Urinary bladder (tissue), 4 donors: ENCODE data around the gene CD300H. TPM values are rescaled to one million over a fixed set of nuclear protein-coding genes. Genes with fewer than 3 reads are reported as not detected.

Source experiments
- DNase-seq: peaks from one replicate; pipeline ENCODE4 v3.0.0-alpha.2; 2015; ENCODE audit errors: extremely low spot score
- H3K27ac ChIP-seq: one replicate; pipeline ENCODE4 v1.5.1; 2013; ENCODE audit warnings: low read depth, mild to moderate bottlenecking, moderate library complexity
- H3K36me3 ChIP-seq: one replicate; pipeline ENCODE4 v1.6.1; 2013; ENCODE audit warnings: mild to moderate bottlenecking, moderate library complexity; ENCODE audit not compliant: insufficient read depth
- H3K4me1 ChIP-seq: one replicate; pipeline ENCODE4 v1.6.1; 2013; ENCODE audit warnings: mild to moderate bottlenecking, moderate library complexity; ENCODE audit not compliant: insufficient read depth
- H3K4me3 ChIP-seq: one replicate; pipeline ENCODE4 v1.5.1; 2013; ENCODE audit warnings: low read depth, low read length
- WGBS: extraction: QIAGEN DNeasy Blood & Tissue Kit; methylation state at CpG from one replicate; pipeline ENCODE4 v1.1.7; 2013; 5-methylcytosine and 5-hydroxymethylcytosine counted together
- polyA plus RNA-seq: library from polyadenylated mRNA; stranded (reverse); fragments of 200-250 nt; gene quantifications from one replicate; pipeline ENCODE4 v1.2.3, GENCODE V29; 2013
- total RNA-seq: library from RNA; depleted of rRNA; stranded (reverse); fragments of >200 nt; gene quantifications from one replicate; pipeline ENCODE4 v1.2.3, GENCODE V29; 2014
- donor health status: healthy with polysubstance abuse.
- donor health status: healthy.

The CD300H gene
- total RNA-seq, result not detected
- polyA plus RNA-seq, result 0.18 TPM

GRCh38 chr17:74567397-74567796 lies at the start of gene CD300H:
Gene CD300H (minus strand): TSS chr17:74567509.
- Histone ChIP-seq H3K4me3 (no peak within 1 kb of the TSS), H3K4me1 (no peaks in the 10 kb centered on the region), H3K36me3 (no peaks in the 10 kb centered on the region), H3K27ac (no peak within 1 kb of the TSS)
- no peak for DNase-seq
- WGBS, result 83% methylated on average over 2 of the region's 2 CpGs

- Histone ChIP-seq H3K4me1 (no peaks in the 10 kb centered on the region), H3K27ac (no peak overlapping the region), H3K36me3 (no peaks in the 10 kb centered on the region), H3K4me3 (no peak overlapping the region)
- 90% methylated on average over 7 of the region's 7 CpGs for WGBS
- DNase-seq, result no peak
These were observed 49.4 kb upstream of the CD300H start for GRCh38 chr17:74616696-74617095.

GRCh38 chr17:74612046-74612445 lies 44.7 kb upstream of the CD300H start:
- DNase-seq, result no peak
- WGBS, result 89% methylated on average over 6 of the region's 6 CpGs
- no peak overlapping the region for H3K27ac ChIP-seq

GRCh38 chr17:74610108-74610507 lies 42.8 kb upstream of the CD300H start:
- Histone ChIP-seq H3K36me3 (no peaks in the 10 kb centered on the region), H3K4me3 (no peak overlapping the region), H3K4me1 (no peaks in the 10 kb centered on the region), H3K27ac (no peak overlapping the region)
- DNase-seq, result no peak
- 37% methylated on average over 2 of the region's 2 CpGs for WGBS

More at GRCh38 chr17:74612046-74612445, 44.7 kb upstream of the CD300H start:
- H3K36me3 ChIP-seq, result no peaks in the 10 kb centered on the region
- H3K4me1 ChIP-seq, result no peaks in the 10 kb centered on the region
- no peak overlapping the region for H3K4me3 ChIP-seq

- WGBS, result 95% methylated on average over 3 of the region's 3 CpGs
These were observed 41.2 kb upstream of the CD300H start for GRCh38 chr17:74608511-74608910.

GRCh38 chr17:74607221-74607620 lies 39.9 kb upstream of the CD300H start:
- no peak for DNase-seq
- WGBS, result 78% methylated on average over 1 of the region's 1 CpG
- H3K27ac ChIP-seq, result no peak overlapping the region
- H3K36me3 ChIP-seq, result no peaks in the 10 kb centered on the region
- no peaks in the 10 kb centered on the region for H3K4me1 ChIP-seq
- no peak overlapping the region for H3K4me3 ChIP-seq

More at GRCh38 chr17:74608511-74608910, 41.2 kb upstream of the CD300H start:
- H3K36me3 ChIP-seq, result no peaks in the 10 kb centered on the region
- H3K27ac ChIP-seq, result no peak overlapping the region
- DNase-seq, result no peak
- H3K4me3 ChIP-seq, result no peak overlapping the region
- H3K4me1 ChIP-seq, result no peaks in the 10 kb centered on the region

DNA sequence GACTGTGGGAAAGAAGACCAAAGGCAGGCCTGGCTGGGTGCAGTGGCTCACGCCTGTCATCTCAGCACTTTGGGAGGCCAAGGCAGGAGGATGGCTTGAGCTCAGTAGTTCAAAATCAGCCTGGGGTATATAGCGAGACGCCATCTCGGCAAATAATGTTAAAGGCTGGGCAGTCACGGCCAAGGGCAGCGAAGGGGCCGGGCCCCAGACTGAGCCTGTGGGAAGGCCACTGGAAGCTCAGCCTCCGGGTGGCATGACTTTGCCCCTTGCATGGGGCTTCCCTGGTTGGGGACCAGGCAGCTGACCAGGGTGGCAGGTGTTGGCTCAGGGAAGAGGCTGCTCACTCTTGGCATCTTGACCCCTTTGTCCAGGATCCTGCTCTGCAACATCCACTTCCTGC lies 38.7 kb upstream of the CD300H start:
- no peaks in the 10 kb centered on the region for H3K36me3 ChIP-seq
- 88% methylated on average over 8 of the region's 8 CpGs for WGBS
- DNase-seq, result no peak
- H3K4me3 ChIP-seq, result no peak overlapping the region
- no peaks in the 10 kb centered on the region for H3K4me1 ChIP-seq
- H3K27ac ChIP-seq, result no peak overlapping the region

- H3K4me1 ChIP-seq, result no peaks in the 10 kb centered on the region
- no peak overlapping the region for H3K27ac ChIP-seq
- DNase-seq, result no peak
- H3K36me3 ChIP-seq, result no peaks in the 10 kb centered on the region
- no peak overlapping the region for H3K4me3 ChIP-seq
- WGBS, result 37% methylated on average over 10 of the region's 10 CpGs
These were observed 38.1 kb upstream of the CD300H start for GRCh38 chr17:74605361-74605760.

DNA sequence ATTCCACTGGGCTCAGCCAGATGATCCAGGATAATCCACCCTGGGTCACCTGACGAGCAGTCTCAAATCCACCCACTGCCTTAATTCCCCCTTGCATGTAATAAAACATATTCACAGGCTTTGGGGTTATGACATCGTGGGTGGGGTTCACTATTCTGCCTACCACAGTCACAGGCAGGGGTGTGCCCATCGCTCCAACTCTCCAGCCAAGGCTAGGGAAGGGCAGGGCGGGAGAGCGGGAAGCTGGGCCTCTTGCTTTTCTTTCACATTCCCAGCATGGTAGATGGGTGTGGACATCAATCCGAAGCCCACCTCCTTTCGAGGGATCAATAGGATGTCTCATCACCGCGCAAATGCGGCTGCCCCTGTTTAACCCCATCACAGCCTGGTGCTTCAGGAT lies 37.5 kb upstream of the CD300H start:
- H3K4me1 ChIP-seq, result no peaks in the 10 kb centered on the region
- DNase-seq, result no peak
- H3K27ac ChIP-seq, result no peak overlapping the region
- no peak overlapping the region for H3K4me3 ChIP-seq
- 61% methylated on average over 10 of the region's 10 CpGs for WGBS
- H3K36me3 ChIP-seq, result no peaks in the 10 kb centered on the region

GRCh38 chr17:74604200-74604599 lies 36.9 kb upstream of the CD300H start:
- WGBS, result 91% methylated on average over 6 of the region's 6 CpGs
- H3K4me1 ChIP-seq, result no peaks in the 10 kb centered on the region
- no peak overlapping the region for H3K27ac ChIP-seq
- DNase-seq, result no peak
- no peaks in the 10 kb centered on the region for H3K36me3 ChIP-seq
- no peak overlapping the region for H3K4me3 ChIP-seq

DNA sequence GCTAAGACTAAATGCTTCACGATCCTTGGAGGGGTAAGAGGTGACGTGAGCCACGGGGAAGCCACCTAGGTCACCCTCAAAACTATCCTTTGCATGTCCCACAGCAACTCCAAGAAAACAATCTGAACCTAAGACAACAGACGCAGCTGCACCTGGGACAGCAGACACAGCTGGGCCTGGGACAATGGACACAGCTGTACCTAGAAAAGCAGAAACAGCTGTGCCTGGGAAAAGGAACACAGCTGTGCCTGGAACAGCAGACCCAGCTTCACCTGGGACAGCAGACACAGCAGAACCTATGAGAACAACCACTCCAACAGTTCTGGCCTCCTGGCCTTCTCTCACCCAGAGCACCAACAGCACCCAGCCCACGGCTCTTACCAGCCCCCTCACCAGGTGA lies 36.4 kb upstream of the CD300H start:
- Histone ChIP-seq H3K36me3 (no peaks in the 10 kb centered on the region), H3K27ac (no peak overlapping the region), H3K4me3 (no peak overlapping the region), H3K4me1 (no peaks in the 10 kb centered on the region)
- 79% methylated on average over 5 of the region's 5 CpGs for WGBS
- DNase-seq, result no peak

- no peaks in the 10 kb centered on the region for H3K4me1 ChIP-seq
- WGBS, result 70% methylated on average over 6 of the region's 6 CpGs
- no peaks in the 10 kb centered on the region for H3K36me3 ChIP-seq
- no peak overlapping the region for H3K27ac ChIP-seq
- no peak for DNase-seq
- H3K4me3 ChIP-seq, result no peak overlapping the region
These were observed 35.8 kb upstream of the CD300H start for GRCh38 chr17:74603037-74603635.

- no peak for DNase-seq
- Histone ChIP-seq H3K4me3 (no peak overlapping the region), H3K27ac (no peak overlapping the region), H3K4me1 (no peaks in the 10 kb centered on the region), H3K36me3 (no peaks in the 10 kb centered on the region)
- 50% methylated on average over 12 of the region's 12 CpGs for WGBS
These were observed 34.7 kb upstream of the CD300H start for GRCh38 chr17:74601944-74602572.

DNA sequence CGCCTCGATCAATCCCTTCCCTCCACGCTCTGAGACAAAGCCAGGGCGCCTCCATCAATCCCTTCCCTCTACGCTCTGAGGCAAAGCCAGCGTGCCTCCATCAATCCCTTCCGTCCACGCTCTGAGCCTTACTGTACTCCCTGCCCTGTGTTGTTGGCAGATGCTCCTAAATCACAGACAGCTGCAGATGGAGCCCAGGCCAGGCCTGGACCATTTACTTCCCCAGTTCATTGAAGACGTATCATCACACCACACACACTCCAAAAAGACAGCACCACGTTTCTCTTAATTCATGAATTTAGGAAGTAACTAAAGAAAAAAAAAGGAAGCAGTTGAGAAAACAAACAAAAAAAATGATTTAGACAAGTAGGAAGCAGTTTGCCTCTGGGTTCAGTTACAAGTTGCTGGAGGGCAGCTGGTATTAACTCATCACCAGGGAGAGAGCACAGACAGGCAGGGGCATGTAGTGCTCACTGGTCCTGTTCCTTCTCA lies 32.2 kb upstream of the CD300H start:
- no peaks in the 10 kb centered on the region for H3K4me1 ChIP-seq
- no peak overlapping the region for H3K27ac ChIP-seq
- 37% methylated on average over 10 of the region's 10 CpGs for WGBS
- H3K36me3 ChIP-seq, result no peaks in the 10 kb centered on the region
- peak; percentile 7 for DNase-seq
- no peak overlapping the region for H3K4me3 ChIP-seq
